K562 (cell line): ENCODE data around the gene PHF1. TPM values are rescaled to one million over a fixed set of nuclear protein-coding genes. Genes with fewer than 3 reads are reported as not detected.

Experiments used
- CBFA2T2 ChIP-seq: fragments of 450-650 bp; conservative IDR thresholded peaks from 2 replicates; pipeline ENCODE4 v1.6.1; 2017; ENCODE audit warnings: mild to moderate bottlenecking
- E2F8 ChIP-seq: fragments of 450-650 bp; IDR thresholded peaks from 2 replicates; pipeline ENCODE4 v1.7.1; 2018; ENCODE audit warnings: mild to moderate bottlenecking, low read depth; ENCODE audit not compliant: partially characterized antibody
- ELK3 ChIP-seq: fragments of 450-650 bp; formaldehyde crosslinking; IDR thresholded peaks from 2 replicates; pipeline ENCODE4 v1.4.0; 2020; ENCODE audit warnings: mild to moderate bottlenecking
- EWSR1 ChIP-seq: fragments of 450-650 bp; IDR thresholded peaks from 2 replicates; pipeline ENCODE4 v1.6.1; 2018; ENCODE audit warnings: borderline replicate concordance, mild to moderate bottlenecking, low read depth, moderate library complexity; ENCODE audit not compliant: partially characterized antibody
- FIP1L1 ChIP-seq: fragments of 200-400 bp; formaldehyde crosslinking; IDR thresholded peaks from 2 replicates; pipeline ENCODE4 v1.6.1; 2018; ENCODE audit warnings: mild to moderate bottlenecking, low read depth, low read length; ENCODE audit not compliant: poor library complexity, severe bottlenecking
- GABPA ChIP-seq: fragments of 200-800 bp; sonication (Bioruptor generic); conservative IDR thresholded peaks from 2 replicates; pipeline ENCODE4 v1.6.1; 2016; ENCODE audit warnings: low read depth, missing genetic modification characterization, missing compliant biosample characterization
- GTF2F1 ChIP-seq: IDR thresholded peaks from 2 replicates; pipeline ENCODE4 v1.6.1; 2011; ENCODE audit warnings: low read depth, low read length, improper control_type of control experiment
- KAT8 ChIP-seq: fragments of 450-650 bp; IDR thresholded peaks from 2 replicates; pipeline ENCODE4 v1.6.1; 2016; ENCODE audit warnings: low read depth, mild to moderate bottlenecking
- KDM4B ChIP-seq, 2 experiments: fragments of 450-650 bp in 1 of 2; sonication (generic) in 1 of 2; IDR thresholded peaks; 2 replicates each; pipeline ENCODE4 v1.6.1; 2016 to 2017; ENCODE audit warnings: borderline replicate concordance in 2 of 2, antibody characterized with exemption in 1 of 2, low read depth in 1 of 2, mild to moderate bottlenecking in 1 of 2
- MAFK ChIP-seq: IDR thresholded peaks from 2 replicates; pipeline ENCODE4 v1.6.1; 2011; ENCODE audit warnings: low read length, improper control_type of control experiment
- MEF2D ChIP-seq: conservative IDR thresholded peaks from 2 replicates; pipeline ENCODE4 v1.6.1; 2016; ENCODE audit warnings: low read depth, missing genetic modification characterization, missing compliant biosample characterization
- POLR3A ChIP-seq: IDR thresholded peaks from 2 replicates; pipeline ENCODE4 v1.6.1; 2011; ENCODE audit warnings: borderline replicate concordance, mild to moderate bottlenecking, moderate library complexity; ENCODE audit not compliant: insufficient read length, insufficient read depth; ENCODE audit errors: extremely low read depth
- POU5F1 ChIP-seq: fragments of 150-350 bp; IDR thresholded peaks from 2 replicates; pipeline ENCODE4 v1.6.1; 2014; ENCODE audit warnings: borderline replicate concordance, low read length, low read depth, mild to moderate bottlenecking; ENCODE audit not compliant: partially characterized antibody
- RBM34 ChIP-seq: fragments of 200-400 bp; formaldehyde crosslinking; IDR thresholded peaks from 2 replicates; pipeline ENCODE4 v1.6.1; 2018; ENCODE audit warnings: low read length, borderline replicate concordance; ENCODE audit not compliant: insufficient read depth
- RFX7 ChIP-seq: fragments of 250-450 bp; sonication (Bioruptor Pico); IDR thresholded peaks from 2 replicates; pipeline ENCODE4 v1.5.1; 2021; ENCODE audit warnings: mild to moderate bottlenecking
- RUNX1 ChIP-seq: sonication (generic); IDR thresholded peaks from 2 replicates; pipeline ENCODE4 v1.6.1; 2016; ENCODE audit warnings: antibody characterized with exemption, low read depth
- SIN3A ChIP-seq, 2 experiments: fragments of 150-350 bp in 1 of 2; IDR thresholded peaks; 2 replicates each; pipeline ENCODE4 v1.6.1; 2011 to 2016; ENCODE audit warnings: borderline replicate concordance in 2 of 2, low read depth in 2 of 2, low read length in 2 of 2, mild to moderate bottlenecking in 2 of 2, moderate library complexity in 2 of 2; ENCODE audit not compliant: control insufficient read depth in 1 of 2
- SIN3B ChIP-seq: fragments of 450-650 bp; IDR thresholded peaks from 2 replicates; pipeline ENCODE4 v1.6.1; 2017; ENCODE audit warnings: low read depth, mild to moderate bottlenecking, moderate library complexity
- SMC3 ChIP-seq: conservative IDR thresholded peaks from 2 replicates; pipeline ENCODE4 v1.6.1; 2011; ENCODE audit warnings: low read depth, low read length, improper control_type of control experiment; ENCODE audit not compliant: insufficient read depth
- SP2 ChIP-seq: IDR thresholded peaks from 2 replicates; pipeline ENCODE4 v1.6.1; 2011; ENCODE audit warnings: mild to moderate bottlenecking, low read depth, low read length, moderate library complexity; ENCODE audit not compliant: poor library complexity, severe bottlenecking; ENCODE audit errors: extremely low read depth
- STAT5B ChIP-seq: fragments of 250-450 bp; sonication (Bioruptor Pico); IDR thresholded peaks from 2 replicates; pipeline ENCODE4 v1.8.0; 2021; ENCODE audit warnings: mild to moderate bottlenecking, inconsistent platforms
- TRIM28 ChIP-seq: fragments of 450-650 bp; IDR thresholded peaks from 2 replicates; pipeline ENCODE4 v1.6.1; 2017
- WHSC1 ChIP-seq: IDR thresholded peaks from one replicate; pipeline ENCODE4 v1.6.1; 2012; ENCODE audit warnings: low read length, control low read depth, inconsistent platforms
- ZNF174 ChIP-seq: fragments of 250-450 bp; sonication (Bioruptor Pico); IDR thresholded peaks from 2 replicates; pipeline ENCODE4 v1.4.0; 2020; ENCODE audit warnings: mild to moderate bottlenecking
- polyA plus RNA-seq, 8 experiments: library from polyadenylated mRNA; depleted of rRNA in 4 of 8; stranded (reverse) in 5 of 8; unstranded in 3 of 8; fragments of >200 nt; fragmentation: Nextera tagmentation in 2 of 8; fragmentation: Illumina TruSeq in 1 of 8; extraction: Ambion mirVana in 2 of 8; extraction: Trizol in 1 of 8; gene quantifications; 2 replicates each; pipeline versions ENCODE4 v1.2.1 to v1.2.3, GENCODE V29; 2011 to 2014; ENCODE audit warnings: inconsistent platforms in 1 of 8, missing spikeins in 1 of 8
- total RNA-seq, 7 experiments: library from RNA; depleted of rRNA in 6 of 7; stranded (reverse); fragments of >200 nt in 6 of 7; fragmentation: Illumina TruSeq in 2 of 7; extraction: Trizol in 2 of 7; gene quantifications; 2 replicates each; pipeline versions ENCODE4 v1.2.1 to v1.2.3, GENCODE V29; 2011 to 2021; ENCODE audit warnings: low replicate concordance in 1 of 7

Gene PHF1
- total and polyA plus RNA-seq, 9 of the 15 experiments (the other 6 are each of a cell fraction or from before 2014, with no cell fraction given) = 3.7 to 64.2 (median 33.7) TPM

- TF ChIP-seq CBFA2T2 (no peak), SIN3B (no peak), KAT8 (no peak), EWSR1 (no peak), E2F8 (no peak), ZNF174 (CRISPR knock-in tag) (no peak), POU5F1 (no peak), GABPA (tag) (peak; percentile 78), RUNX1 (no peak), GTF2F1 (no peak), TRIM28 (no peak), ELK3 (CRISPR knock-in tag) (no peak), MAFK (no peak), RFX7 (CRISPR knock-in tag) (no peak), FIP1L1 (no peak), POLR3A (no peak), KDM4B (IDR thresholded peaks at IDR 0.05; ENCODE audit: borderline replicate concordance in 2 of 2, low read depth in 1 of 2) (no peak), MEF2D (tag) (no peak), SIN3A (IDR thresholded peaks at IDR 0.05; ENCODE audit: borderline replicate concordance in 2 of 2, control insufficient read depth in 1 of 2, low read depth in 2 of 2, low read length in 2 of 2) (peak in 1 of 2 experiments; percentile 65; a peak in 2 of 4 replicates), RBM34 (no peak), STAT5B (CRISPR knock-in tag) (no peak), SMC3 (no peak), SP2 (no peak), WHSC1 (no peak)
Measured at GRCh38 chr6:33430991-33431879, 20.4 kb downstream of the PHF1 start (continued).
